ENCODE measurements around the gene TEKT1. TPM values are rescaled to one million over a fixed set of nuclear protein-coding genes. Genes with fewer than 3 reads are reported as not detected.
A peak's percentile ranks its signal among the peaks of the same experiment; 100 is the strongest.

Gene TEKT1
- total and polyA plus RNA-seq, 8 donors = 0.55 to 2.2 TPM; not detected in 6

DNA sequence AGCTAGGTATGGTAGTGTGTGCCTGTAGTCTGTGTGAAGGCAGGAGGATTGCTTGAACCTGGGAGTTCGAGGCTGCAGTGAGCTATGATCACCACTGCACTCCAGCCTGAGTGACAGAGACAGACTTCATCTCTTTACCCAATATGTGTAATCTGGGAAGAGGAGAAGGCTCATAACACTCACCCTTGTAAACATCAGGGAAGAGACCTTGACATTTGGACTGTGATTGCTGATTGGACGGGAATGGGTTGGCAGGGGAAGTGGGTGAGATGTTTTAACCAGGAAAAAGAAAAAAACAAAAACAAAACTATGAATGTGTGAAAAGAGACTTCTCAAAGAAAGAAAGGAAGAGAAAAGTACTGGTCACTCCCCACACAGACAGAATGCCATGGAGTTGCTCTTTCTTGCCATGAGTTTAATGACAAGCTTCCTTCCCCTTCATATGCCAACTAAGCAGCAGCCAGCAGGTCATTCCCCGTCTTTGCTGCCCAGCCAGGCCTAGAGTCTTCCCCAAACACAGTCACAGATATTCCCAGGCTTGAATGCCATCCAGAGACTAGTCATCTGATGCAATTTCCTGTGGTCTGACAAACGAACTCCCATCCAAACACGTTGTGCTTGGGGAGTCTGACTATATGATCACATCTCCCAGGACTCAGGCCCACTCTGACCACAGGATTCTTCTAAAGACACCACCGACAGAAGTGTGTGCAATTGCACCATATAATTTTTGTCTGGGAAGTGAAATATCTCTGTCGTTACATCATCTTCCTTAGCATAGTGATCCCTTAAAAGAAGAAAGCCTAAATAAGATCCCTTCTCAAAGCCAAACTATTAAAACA, 79.2 kb downstream of the TEKT1 start:
- no peaks in the 10 kb centered on the region for H3K27me3 ChIP-seq
- peak in 1 of 2 donors; percentile 64 for DNase-seq
- H3K9me3 ChIP-seq = no peaks in the 10 kb centered on the region
- peak overlapping the region; percentile 62 to 94 (median 74) for H3K27ac ChIP-seq
- TF ChIP-seq, protein P1, sequence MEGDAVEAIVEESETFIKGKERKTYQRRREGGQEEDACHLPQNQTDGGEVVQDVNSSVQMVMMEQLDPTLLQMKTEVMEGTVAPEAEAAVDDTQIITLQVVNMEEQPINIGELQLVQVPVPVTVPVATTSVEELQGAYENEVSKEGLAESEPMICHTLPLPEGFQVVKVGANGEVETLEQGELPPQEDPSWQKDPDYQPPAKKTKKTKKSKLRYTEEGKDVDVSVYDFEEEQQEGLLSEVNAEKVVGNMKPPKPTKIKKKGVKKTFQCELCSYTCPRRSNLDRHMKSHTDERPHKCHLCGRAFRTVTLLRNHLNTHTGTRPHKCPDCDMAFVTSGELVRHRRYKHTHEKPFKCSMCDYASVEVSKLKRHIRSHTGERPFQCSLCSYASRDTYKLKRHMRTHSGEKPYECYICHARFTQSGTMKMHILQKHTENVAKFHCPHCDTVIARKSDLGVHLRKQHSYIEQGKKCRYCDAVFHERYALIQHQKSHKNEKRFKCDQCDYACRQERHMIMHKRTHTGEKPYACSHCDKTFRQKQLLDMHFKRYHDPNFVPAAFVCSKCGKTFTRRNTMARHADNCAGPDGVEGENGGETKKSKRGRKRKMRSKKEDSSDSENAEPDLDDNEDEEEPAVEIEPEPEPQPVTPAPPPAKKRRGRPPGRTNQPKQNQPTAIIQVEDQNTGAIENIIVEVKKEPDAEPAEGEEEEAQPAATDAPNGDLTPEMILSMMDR (IDR thresholded peaks at IDR 0.05) = no peak
- TF ChIP-seq POLR2AphosphoS5 (IDR thresholded peaks at IDR 0.05) = peak in 2 of 3 donors; percentile 3 to 49
- TF ChIP-seq EP300 (IDR thresholded peaks at IDR 0.05) = no peak
- no peak for TF ChIP-seq POLR2A (IDR thresholded peaks at IDR 0.05)
- intact Hi-C loops (cut with DNase I; ENCODE audit: low total_unique reads) = no loop called here
- WGBS, 5 donors = 40 to 59% (median 54%) methylated on average over 7 of the region's 7 CpGs
- no peaks in the 10 kb centered on the region for H3K36me3 ChIP-seq
- H3K4me1 ChIP-seq = peaks cover 6 to 50% (median 33%) of the 10 kb centered on the region in 4 donors
- H3K4me3 ChIP-seq = no peak overlapping the region

DNA sequence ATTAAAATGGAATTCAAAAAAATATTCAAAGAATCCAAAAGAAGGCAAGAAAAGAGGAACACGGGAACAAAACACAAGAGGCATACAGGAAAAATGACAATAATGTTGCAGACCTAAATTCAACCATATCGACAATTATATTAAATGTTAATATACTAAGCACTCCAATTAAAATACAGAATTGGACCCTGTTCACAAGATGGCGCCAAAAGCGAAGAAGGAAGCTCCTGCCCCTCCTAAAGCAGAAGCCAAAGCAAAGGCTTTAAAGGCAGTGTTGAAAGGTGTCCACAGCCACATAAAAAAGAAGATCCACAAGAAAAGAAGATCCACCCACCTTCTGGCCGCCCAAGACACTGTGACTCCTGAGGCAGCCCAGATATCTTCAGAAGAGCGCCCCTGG, 82.0 kb downstream of the TEKT1 start:
- Histone ChIP-seq H3K36me3 (no peaks in the 10 kb centered on the region), H3K27ac (no peak overlapping the region), H3K4me1 (peaks cover 4 to 27% (median 11%) of the 10 kb centered on the region in 4 donors), H3K4me3 (no peak overlapping the region), H3K27me3 (no peaks in the 10 kb centered on the region), H3K9me3 (no peaks in the 10 kb centered on the region)
- no peak for DNase-seq
- intact Hi-C loops (cut with DNase I; ENCODE audit: low total_unique reads) = no loop called here
- WGBS, 5 donors = 87 to 92% (median 88%) methylated on average over 6 of the region's 6 CpGs
- TF ChIP-seq POLR2AphosphoS5 (IDR thresholded peaks at IDR 0.05) (no peak), POLR2A (IDR thresholded peaks at IDR 0.05) (no peak), EP300 (IDR thresholded peaks at IDR 0.05) (no peak)
- TF ChIP-seq, protein P1 (IDR thresholded peaks at IDR 0.05) = no peak

DNA sequence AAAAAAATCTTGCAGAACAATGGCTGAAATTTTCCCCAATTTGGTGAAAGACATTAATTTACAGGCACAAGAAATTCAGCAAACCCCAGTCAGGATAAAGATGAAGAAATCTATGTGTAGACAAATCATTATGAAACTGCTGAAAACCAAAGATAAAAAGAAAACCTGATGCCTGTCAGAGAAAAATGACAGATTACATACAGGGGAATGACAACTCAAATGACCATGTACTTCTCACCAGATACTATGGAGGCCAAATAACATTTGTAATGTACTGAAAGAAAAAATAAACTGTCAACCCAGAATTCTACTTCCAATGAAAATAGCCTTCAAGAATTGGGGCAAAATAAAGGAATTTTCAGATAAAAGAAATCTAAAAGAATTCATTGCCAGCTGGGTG, 82.9 kb downstream of the TEKT1 start:
- H3K9me3 ChIP-seq = no peaks in the 10 kb centered on the region
- DNase-seq = no peak
- H3K27ac ChIP-seq = no peak overlapping the region
- H3K27me3 ChIP-seq = no peaks in the 10 kb centered on the region
- H3K36me3 ChIP-seq = no peaks in the 10 kb centered on the region
- no peak overlapping the region for H3K4me3 ChIP-seq
- intact Hi-C loops (cut with DNase I; ENCODE audit: low total_unique reads) = no loop called here
- peaks cover 4 to 21% (median 11%) of the 10 kb centered on the region in 4 donors for H3K4me1 ChIP-seq
- TF ChIP-seq POLR2AphosphoS5 (IDR thresholded peaks at IDR 0.05) = no peak
- TF ChIP-seq, protein P1 (IDR thresholded peaks at IDR 0.05) = no peak
- TF ChIP-seq POLR2A (IDR thresholded peaks at IDR 0.05) = no peak
- no peak for TF ChIP-seq EP300 (IDR thresholded peaks at IDR 0.05)

Small RNA genes within 50 kb of the gene (small RNA-seq; reads per million reads assigned to genes)
- gene AC004706.2 = 0 reads per million in 4 donors

Other genes starting within 250 kb of the TEKT1 start
- gene KIAA0753, start 191.0 kb downstream of the TEKT1 start, total RNA-seq = 100 to 1,000 TPM in 1 of 5 donors, 10 to 100 TPM in 4; 15.4 to 138 (median 35.4) TPM
- 1 to 10 TPM; 3.8 to 7.1 (median 4.9) TPM for gene KIAA0753, start 191.0 kb downstream of the TEKT1 start, polyA plus RNA-seq
- 100 to 1,000 TPM in 2 of 5 donors, 10 to 100 TPM in 2, not detected in 1; 28.7 to 169 (median 124) TPM for gene TXNDC17, start 190.7 kb downstream of the TEKT1 start, total RNA-seq
- 100 to 1,000 TPM; 250 to 375 (median 326) TPM for gene TXNDC17, start 190.7 kb downstream of the TEKT1 start, polyA plus RNA-seq
- 10 to 100 TPM in 2 of 5 donors, 1 to 10 TPM in 2, not detected in 1; 1.4 to 14.0 (median 8.1) TPM for gene MED31, start 180.1 kb downstream of the TEKT1 start, total RNA-seq
- gene MED31, start 180.1 kb downstream of the TEKT1 start, polyA plus RNA-seq = 10 to 100 TPM; 12.5 to 28.4 (median 16.4) TPM
- 10 to 100 TPM in 1 of 5 donors, 1 to 10 TPM in 1, under 1 TPM in 1, not detected in 2; 0.55 to 14.2 (median 1.9) TPM for gene C17orf100, start 180.0 kb downstream of the TEKT1 start, total RNA-seq
- 1 to 10 TPM; 1.7 to 3.3 (median 1.7) TPM for gene C17orf100, start 180.0 kb downstream of the TEKT1 start, polyA plus RNA-seq
- gene SLC13A5, start 118.4 kb downstream of the TEKT1 start, total RNA-seq = not detected
- gene SLC13A5, start 118.4 kb downstream of the TEKT1 start, polyA plus RNA-seq = 1 to 10 TPM in 1 of 3 donors, not detected in 2; 3.1 TPM
- 100 to 1,000 TPM in 1 of 5 donors, 10 to 100 TPM in 3, 1 to 10 TPM in 1; 7.2 to 116 (median 32.5) TPM for gene XAF1, start 75.7 kb downstream of the TEKT1 start, total RNA-seq
- gene XAF1, start 75.7 kb downstream of the TEKT1 start, polyA plus RNA-seq = 10 to 100 TPM in 2 of 3 donors, 1 to 10 TPM in 1; 7.9 to 33.7 (median 11.5) TPM
- gene FBXO39, start 55.5 kb downstream of the TEKT1 start, total RNA-seq = under 1 TPM in 1 of 5 donors, not detected in 4; 0.73 TPM
- gene FBXO39, start 55.5 kb downstream of the TEKT1 start, polyA plus RNA-seq = 1 to 10 TPM in 1 of 3 donors, under 1 TPM in 1, not detected in 1; 0.25 to 1.3 TPM
- under 1 TPM in 1 of 5 donors, not detected in 4; 0.92 TPM for gene ALOX12, start 164.3 kb upstream of the TEKT1 start, total RNA-seq
- gene ALOX12, start 164.3 kb upstream of the TEKT1 start, polyA plus RNA-seq = 1 to 10 TPM in 1 of 3 donors, not detected in 2; 3.4 TPM
- gene RNASEK, start 180.9 kb upstream of the TEKT1 start, total RNA-seq = 100 to 1,000 TPM in 2 of 5 donors, 10 to 100 TPM in 3; 12.3 to 173 (median 78.8) TPM
- gene RNASEK, start 180.9 kb upstream of the TEKT1 start, polyA plus RNA-seq = 100 to 1,000 TPM; 243 to 390 (median 247) TPM
- gene BCL6B, start 191.3 kb upstream of the TEKT1 start, total RNA-seq = 1 to 10 TPM in 3 of 5 donors, not detected in 2; 1.3 to 5.5 (median 2.9) TPM
- 1 to 10 TPM; 2.2 to 5.0 (median 4.3) TPM for gene BCL6B, start 191.3 kb upstream of the TEKT1 start, polyA plus RNA-seq
- 1 to 10 TPM in 1 of 5 donors, not detected in 4; 2.9 TPM for gene SLC16A13, start 204.3 kb upstream of the TEKT1 start, total RNA-seq
- 1 to 10 TPM in 1 of 3 donors, under 1 TPM in 1, not detected in 1; 0.56 to 1.4 TPM for gene SLC16A13, start 204.3 kb upstream of the TEKT1 start, polyA plus RNA-seq
- gene SLC16A11, start 212.4 kb upstream of the TEKT1 start, total RNA-seq = not detected
- gene SLC16A11, start 212.4 kb upstream of the TEKT1 start, polyA plus RNA-seq = 1 to 10 TPM in 2 of 3 donors, under 1 TPM in 1; 0.68 to 3.7 (median 2.3) TPM
- gene CLEC10A, start 248.5 kb upstream of the TEKT1 start, total RNA-seq = 1 to 10 TPM in 2 of 5 donors, not detected in 3; 1.2 to 4.8 TPM
- gene CLEC10A, start 248.5 kb upstream of the TEKT1 start, polyA plus RNA-seq = 1 to 10 TPM in 2 of 3 donors, under 1 TPM in 1; 0.75 to 6.6 (median 2.2) TPM